ENCODE results near the gene DAPK1.

DAPK1 gene

GRCh38 chr9:87698069-87698809 is 200.6 kb downstream of the DAPK1 start:
- DNase-seq, result no peak

- DNase-seq, result no peak
These were observed 202.2 kb downstream of the DAPK1 start for GRCh38 chr9:87699835-87700234.

GRCh38 chr9:87701491-87701890 is 203.8 kb downstream of the DAPK1 start:
- no peak for DNase-seq

GRCh38 chr9:87701931-87702421 is 204.3 kb downstream of the DAPK1 start:
- no peak for DNase-seq

GRCh38 chr9:87702921-87703320 is 205.3 kb downstream of the DAPK1 start:
- DNase-seq, result no peak

GRCh38 chr9:87703636-87704276 is 206.1 kb downstream of the DAPK1 start:
- DNase-seq, result no peak

GRCh38 chr9:87704342-87704741 is 206.7 kb downstream of the DAPK1 start:
- DNase-seq, result no peak

- no peak for DNase-seq
These were observed 208.5 kb downstream of the DAPK1 start for GRCh38 chr9:87706066-87706739.

GRCh38 chr9:87707805-87708506 is 210.3 kb downstream of the DAPK1 start:
- DNase-seq, result no peak

GRCh38 chr9:87708546-87708945 is 210.9 kb downstream of the DAPK1 start:
- no peak for DNase-seq

- DNase-seq, result no peak
These were observed 211.5 kb downstream of the DAPK1 start for GRCh38 chr9:87708986-87709728.

GRCh38 chr9:87710443-87710842 is 212.8 kb downstream of the DAPK1 start:
- DNase-seq, result no peak

- no peak for DNase-seq
These were observed 214.5 kb downstream of the DAPK1 start for GRCh38 chr9:87711857-87712800.

GRCh38 chr9:87712801-87713277 is 215.2 kb downstream of the DAPK1 start:
- DNase-seq, result no peak

- peak; percentile 96 to 98 for DNase-seq
These were observed 215.8 kb downstream of the DAPK1 start for GRCh38 chr9:87713278-87713987.

- no peak for DNase-seq
These were observed 216.3 kb downstream of the DAPK1 start for GRCh38 chr9:87713988-87714330.

GRCh38 chr9:87714819-87715218 is 217.2 kb downstream of the DAPK1 start:
- DNase-seq, result peak in 1 of 2 experiments; percentile 36

- DNase-seq, result no peak
These were observed 218.5 kb downstream of the DAPK1 start for GRCh38 chr9:87716141-87716540.

- no peak for DNase-seq
These were observed 219.8 kb downstream of the DAPK1 start for GRCh38 chr9:87717456-87717855.

- DNase-seq, result no peak
These were observed 220.6 kb downstream of the DAPK1 start for GRCh38 chr9:87718231-87718630.

Data from SW 1271 (cell line).